Superior temporal gyrus (tissue), 1 donor: ENCODE measurements around the gene DNMBP.
"Not testable (repeated sequence)": the region's sequence is repeated elsewhere in the genome, so short reads cannot be mapped to it uniquely, and the experiment has no call there.

Experiments used
- DNase-seq: peaks from one replicate; pipeline ENCODE4 v3.0.0-alpha.2; 2016; ENCODE audit errors: extremely low spot score

DNMBP gene

DNA sequence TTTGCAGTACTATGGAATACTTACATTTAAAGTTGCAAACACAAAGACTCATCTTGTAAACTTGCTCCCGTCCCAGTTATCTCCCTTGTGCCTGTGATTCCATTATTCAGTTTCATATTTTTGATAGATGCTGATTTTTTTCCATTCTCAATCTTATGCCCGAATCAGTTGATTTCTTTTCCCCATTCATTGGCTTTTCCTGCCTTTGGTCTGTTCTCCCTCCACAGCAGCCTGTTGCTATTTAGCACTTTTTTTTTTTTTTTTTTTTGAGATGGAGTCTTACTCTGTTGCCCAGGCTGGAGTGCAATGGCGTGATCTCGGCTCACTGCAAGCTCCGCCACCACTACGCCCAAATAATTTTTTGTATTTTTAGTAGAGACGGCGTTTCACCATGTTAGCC lies 149.3 kb downstream of the DNMBP start:
- no peak for DNase-seq

DNA sequence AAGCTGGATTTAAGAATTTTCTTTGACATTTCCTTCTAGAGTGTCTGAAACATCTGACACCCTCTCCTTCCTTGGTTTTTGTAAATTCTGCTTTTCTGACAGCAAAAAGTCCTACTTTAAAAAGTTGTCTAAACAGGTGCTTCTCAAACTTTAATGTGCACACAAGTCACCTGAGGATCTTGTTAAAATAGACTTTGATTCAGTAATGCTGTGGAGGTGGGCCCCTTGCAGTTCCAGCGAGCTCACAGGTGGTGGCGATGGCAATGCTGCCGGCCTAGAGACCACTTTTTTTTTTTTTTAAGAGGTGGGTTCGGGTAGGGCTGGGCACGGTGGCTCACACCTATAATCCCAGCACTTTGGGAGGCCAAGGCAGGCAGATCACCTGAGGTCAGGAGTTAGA lies 150.2 kb downstream of the DNMBP start:
- DNase-seq: no peak

DNA sequence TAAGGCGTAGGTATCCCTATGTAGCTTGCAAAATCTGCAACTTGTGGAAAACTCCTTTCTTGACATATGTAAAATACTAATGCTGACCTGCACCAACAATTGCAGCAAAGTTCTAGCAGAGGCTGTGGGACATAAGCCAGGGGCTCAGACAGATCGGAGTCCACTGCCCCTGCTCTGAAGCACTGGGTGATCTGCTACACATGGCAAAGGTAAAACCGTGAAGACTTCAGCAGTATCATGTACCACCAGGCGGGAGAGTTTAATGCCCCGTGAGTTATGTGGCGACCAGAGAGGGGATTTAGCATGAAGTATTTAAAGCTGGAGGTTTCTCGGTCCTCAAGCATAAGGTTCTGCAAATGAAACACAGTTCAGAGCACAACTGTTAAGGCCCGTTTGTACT lies 150.9 kb downstream of the DNMBP start:
- DNase-seq: no peak

DNA sequence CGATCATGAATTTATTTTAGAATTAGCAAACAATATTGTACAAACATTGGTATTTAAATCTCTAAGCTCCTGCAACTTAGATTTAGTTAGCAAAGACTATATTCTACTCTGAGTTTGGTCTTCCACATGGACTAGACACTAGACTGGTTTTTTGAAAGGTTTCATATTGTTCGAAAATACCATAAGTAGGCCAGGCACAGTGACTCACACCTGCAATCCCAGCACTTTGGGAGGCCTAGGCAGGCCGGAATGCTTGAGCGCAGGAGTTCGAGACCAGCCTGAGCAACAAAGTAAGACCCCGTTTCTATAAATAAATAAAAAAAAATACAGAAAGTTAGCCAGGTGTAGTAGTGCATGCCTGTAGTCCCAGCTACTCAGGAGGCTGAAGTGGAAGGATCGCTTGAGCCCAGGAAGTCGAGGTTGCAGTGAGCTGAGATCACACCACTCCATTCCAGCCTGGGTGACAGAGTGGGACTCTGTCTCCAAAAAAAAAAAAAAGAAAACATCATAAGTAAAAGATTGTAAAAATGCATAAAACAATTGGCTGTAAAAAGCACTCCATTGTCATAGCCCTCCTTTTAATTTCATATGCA lies 154.2 kb downstream of the DNMBP start:
- no peak for DNase-seq

DNA sequence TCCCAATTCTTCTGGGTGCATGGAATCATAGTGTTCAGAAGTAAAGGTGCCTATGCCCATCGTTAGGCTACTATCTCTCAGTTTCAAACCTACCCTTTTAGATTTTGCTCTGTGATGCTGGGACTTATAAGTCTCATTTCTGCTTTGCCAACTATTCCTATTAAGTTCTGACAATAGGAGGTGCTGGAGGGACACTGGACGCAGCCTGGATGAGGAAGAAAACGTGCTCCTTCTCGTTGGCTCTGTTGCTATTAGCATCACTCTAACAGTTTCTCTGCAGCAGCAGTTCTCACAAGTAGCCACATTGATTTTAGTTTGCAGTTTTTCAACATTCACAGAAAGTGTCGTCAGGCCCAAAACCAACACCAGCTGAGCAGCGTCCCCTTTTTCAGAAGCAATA lies 154.9 kb downstream of the DNMBP start:
- DNase-seq: peak; percentile 43

DNA sequence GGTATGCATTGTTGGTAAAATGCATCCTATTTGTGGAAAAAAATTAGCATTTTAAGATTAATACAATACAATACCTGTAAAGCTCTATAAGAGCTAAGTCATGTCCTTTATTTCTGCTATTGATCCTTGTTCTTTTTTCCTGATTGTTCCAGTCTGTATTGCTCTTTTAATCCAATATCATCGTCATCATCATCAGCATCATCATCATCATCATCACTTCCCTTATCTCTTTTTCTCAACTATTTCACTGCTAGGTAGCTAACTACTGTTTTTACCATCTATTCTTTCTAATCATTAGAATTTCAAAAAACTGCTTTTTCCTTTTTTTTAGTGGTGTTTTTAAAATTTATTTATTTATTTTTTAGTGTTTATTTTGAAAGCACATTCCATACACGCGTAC lies 156.1 kb downstream of the DNMBP start:
- no peak for DNase-seq

DNA sequence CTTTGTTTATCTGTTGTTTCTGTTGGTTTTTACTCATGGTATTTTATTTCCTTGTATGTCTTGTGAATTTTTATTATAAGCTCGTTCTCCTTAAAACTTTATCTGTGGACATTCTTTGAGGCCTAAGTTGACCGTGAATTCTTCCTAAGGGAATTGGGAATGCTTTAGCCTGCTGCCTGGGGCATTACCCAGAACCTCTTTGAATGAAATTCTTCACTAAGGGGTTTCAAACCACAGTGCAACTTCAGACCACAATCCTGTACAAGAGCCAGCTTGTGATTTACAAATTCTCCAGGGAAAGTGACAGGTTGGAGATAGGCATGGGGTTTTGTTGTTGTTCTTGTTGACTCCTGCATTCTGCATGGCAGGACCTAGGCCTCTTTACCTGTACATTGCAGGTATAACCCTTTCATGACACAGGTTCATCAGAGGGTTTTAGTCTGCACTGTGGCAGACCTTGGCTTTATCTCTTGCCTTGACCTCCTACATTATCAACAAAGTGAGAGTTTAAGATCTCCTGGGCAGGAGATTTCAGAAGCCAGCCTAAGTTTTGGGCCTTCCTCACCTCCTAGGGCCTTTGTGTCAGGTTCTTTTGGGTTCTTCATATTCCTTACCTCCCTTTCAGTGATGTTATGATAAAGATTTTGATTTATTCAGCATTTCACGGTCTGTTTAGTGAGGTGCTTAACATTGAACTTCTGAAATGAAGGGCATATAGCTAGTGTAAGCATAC lies 157.1 kb downstream of the DNMBP start:
- no peak for DNase-seq

DNA sequence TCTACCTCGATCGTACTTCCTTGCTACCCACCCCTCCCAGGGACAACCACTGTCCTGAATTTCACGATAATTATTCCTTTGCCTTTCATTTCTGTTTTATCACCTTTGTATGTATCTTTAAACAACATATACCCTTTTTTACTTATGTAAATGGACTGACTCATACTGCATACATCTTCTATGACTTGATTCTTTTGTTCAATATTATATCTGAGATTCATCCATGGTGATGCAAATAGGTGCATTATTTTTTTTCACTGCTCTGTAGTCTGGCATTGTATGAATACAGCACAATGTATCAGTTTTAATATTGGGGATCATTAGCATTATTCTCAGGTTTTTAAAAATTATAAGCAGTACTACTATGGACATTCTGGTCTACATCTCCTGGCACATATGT lies 157.9 kb downstream of the DNMBP start:
- DNase-seq: no peak

DNA sequence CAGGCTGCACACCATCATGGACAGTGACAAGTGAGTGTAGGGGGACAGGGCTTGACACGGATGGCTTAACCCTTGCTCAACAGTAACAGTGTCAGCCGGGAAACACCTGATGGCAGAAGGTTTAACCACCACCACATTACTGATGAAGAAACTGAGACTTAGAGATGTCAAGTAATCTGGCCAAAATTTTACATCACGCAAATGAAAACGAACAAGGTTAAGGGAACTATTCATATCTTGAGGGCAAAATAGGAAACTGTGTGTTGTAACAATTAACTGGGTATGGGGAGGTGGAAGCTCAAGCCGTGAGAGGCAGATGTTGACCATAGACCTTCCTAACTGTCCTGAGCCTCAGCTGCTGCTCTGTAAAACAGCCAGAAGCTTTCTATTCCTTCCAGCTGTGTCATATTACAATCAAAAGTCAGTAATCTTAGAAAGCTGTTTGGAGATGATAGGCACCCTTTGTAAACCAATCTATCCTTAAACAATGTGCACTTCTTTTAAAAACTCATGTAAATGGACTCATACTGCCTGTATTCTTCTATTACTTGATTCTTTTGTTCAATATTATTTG lies 158.9 kb downstream of the DNMBP start:
- no peak for DNase-seq

DNA sequence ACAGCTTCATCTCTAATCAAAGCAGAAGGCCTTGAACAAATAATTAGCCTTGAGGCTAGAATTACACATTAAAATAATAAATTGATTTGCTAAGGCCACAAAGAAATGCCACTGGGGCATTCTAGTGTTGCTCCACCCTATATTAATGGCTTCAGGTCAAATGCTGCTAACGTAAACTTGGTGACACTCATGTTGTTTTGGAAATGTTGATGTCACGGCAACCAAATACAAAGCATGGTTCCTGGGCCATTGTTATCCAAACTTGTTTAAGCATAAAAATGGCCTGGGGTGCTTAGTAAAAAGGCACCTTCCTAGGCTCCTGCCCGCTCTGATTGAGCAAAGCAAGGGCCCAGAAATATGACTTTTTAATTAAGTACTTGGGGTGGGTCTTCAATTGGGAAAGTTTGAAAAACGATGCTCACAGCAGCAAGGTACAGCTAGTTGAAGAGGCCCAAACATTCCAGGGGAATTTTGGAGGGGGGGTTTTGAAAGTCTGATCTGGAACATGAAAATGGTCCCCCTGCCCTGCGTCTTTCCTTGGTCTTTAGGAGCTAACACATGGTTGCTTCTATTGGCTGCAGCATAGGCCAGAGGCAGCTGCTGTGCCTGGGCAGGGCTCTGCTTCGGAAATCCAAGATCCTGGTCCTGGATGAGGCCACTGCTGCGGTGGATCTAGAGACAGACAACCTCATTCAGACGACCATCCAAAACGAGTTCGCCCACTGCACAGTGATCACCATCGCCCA lies 159.6 kb downstream of the DNMBP start:
- DNase-seq: no peak

DNA sequence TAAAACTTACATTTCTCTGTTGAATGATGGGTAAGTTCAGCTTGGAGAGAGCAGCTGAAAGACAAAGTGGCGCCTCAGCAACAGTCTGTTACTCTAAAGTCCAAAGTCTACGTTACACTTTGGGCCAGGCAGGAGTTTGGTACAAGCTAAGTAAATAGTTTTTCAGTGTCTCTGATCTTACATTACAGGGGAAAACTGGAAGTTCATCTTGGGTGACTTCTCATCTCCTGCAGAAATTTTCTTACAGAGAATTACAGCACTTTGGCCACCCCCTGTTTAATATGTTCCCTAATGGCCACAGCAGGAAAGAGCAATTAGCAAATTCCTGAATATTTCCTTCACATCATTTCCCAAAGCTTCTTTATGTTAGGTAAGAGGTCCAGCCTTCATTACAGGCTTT lies 160.2 kb downstream of the DNMBP start:
- no peak for DNase-seq

DNA sequence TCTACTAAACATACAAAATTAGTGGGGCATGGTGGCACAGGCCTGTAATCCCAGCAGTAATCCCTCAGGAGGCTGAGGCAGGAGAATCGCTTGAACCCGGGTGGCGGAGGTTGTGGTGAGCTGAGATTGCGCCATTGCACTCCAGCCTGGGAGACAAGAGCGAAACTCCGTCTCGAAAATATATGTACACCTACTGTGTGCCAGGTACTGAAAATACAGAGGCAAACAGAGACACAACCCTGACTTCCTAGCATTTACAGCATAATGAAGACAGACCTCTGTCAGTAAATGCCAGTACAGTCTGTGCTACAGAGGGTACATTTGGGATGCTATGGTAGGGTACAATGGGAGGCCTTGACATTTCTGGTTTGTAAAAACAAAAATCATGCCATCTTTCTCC lies 160.7 kb downstream of the DNMBP start:
- DNase-seq: no peak

DNA sequence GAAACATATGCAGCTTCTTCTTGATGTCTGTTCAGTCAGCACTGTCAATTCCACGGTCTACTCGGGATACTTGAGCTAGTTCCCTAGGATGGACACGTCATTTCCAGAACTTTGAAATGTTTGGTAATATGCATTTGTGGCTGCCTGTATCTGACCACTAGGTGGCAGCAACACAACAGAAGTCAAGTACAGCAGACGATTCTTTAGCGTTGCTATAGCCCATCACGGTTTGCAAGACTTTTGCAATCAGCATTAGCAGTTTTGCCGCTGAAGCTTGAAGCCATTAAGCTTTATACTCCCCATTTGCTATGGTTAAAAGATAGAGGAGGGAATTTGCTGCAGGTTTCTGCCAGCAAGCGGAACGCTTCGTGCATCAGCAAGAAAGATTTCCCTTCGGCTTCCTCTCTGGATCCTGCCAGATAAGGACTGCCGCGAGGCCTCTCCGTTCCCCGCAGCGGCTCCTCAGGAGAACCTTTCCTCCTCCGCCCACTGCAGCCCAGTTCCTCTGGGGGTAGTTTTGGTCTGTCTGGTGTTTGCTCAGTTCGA lies 163.8 kb downstream of the DNMBP start:
- DNase-seq: peak; percentile 95

DNA sequence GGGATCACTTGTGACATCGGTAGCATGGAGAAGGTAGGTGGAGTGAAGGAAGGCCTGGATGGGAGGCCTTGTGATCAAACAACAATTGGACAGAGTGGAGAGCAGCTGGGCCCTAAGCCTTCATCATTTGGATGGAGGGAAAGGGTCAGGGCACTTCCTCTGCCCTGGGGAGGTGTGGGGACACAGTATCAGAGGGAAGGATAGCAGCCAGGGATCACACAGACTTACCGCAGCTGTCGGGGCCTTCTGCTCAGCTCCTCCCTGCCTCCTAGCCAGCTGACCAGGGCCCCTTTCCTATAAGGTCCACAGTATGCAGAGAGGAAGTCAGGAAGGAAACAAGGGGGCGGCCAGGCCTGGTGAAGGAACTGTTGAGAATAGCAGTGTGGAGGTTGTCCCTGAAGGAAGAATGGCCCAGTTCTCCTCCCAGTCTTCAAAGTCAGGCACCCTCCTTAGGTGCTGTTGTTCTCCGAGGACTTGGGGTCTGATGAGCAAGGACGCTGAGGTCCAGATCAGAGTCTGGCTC lies 165.3 kb downstream of the DNMBP start:
- DNase-seq: no peak

DNA sequence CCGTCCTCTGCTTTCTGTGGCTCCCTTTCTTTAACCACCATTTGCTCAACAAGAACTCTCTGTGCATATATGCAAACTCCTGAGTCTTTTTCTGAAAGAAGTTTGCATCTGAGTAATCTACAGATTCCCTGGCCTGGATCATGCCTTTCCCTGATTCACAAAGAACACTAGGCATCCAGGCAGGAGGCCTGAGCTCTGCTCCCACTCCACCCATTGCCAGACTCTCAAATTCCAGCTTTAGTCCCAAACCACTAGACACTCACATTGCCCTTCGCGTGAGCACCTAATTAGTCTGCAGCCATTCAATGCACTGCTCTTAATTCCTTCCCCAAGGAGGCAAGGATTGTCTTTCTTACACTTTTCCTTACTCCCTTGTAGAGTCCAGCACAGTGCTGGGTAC lies 166.4 kb downstream of the DNMBP start:
- DNase-seq: no peak

DNA sequence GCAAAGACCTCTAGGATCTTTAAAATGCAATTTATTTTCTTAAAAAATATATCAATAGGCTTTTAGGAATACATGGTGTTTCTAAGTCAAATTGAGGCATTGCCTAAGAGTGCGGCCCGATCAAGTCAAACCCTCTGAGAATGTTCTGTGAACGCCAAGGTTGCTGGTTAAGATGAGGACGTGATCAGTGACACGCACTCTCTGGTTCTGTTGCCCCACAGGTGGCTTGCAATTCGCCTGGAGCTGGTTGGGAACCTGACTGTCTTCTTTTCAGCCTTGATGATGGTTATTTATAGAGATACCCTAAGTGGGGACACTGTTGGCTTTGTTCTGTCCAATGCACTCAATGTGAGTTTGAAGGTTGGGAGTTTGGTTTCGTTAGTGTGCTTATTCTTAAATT lies 168.0 kb downstream of the DNMBP start:
- no peak for DNase-seq

DNA sequence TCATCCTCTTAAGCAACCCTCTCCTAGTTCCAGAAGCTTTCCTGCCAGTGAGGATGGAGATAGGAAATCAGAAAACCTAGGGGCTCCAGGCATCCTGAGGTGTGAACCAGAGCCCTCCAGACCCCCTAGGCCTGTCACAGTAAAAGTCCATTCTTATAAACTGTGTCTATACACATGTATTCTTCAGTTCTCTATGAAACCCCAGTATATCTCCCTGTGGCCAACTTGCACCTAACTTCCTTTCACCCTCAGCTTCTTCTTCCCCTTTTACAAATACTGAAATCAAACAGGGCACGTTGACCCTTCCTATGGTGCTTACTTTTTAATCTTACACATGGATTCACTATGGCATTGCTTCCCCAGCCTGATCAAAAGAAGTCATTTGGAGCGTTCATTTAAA lies 168.9 kb downstream of the DNMBP start:
- DNase-seq: not testable (repeated sequence)

DNA sequence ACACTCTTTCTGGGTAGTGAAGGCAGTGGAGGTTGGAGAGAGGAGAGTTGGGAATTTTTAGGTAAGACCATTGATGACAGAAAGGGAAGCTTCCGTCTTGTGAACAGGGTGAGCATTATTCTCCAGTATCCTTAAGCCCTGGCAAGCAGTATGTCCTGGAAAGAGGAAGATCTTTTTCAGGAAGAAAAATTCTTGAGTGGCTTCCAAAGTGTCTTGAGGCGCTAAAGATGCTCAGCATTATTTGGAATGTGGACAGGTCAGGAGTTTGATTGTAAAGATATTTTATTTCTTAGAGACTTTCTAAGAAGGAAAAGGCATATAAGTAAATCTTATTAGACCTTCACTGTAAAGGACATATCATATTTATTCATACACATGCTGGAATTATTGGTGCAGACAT lies 173.0 kb downstream of the DNMBP start:
- DNase-seq: no peak

DNA sequence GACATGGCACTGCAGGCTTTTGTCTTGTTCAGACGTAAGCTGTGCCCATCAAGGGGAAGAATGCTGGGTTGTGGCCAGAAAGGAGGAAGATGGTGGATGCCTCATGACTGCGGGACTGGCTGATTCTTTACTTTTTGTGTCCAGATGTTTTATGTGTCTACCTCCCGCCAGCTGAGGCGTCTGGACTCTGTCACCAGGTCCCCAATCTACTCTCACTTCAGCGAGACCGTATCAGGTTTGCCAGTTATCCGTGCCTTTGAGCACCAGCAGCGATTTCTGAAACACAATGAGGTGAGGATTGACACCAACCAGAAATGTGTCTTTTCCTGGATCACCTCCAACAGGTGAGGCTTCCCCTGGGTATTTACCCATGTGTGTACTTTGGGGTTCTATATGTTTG lies 173.8 kb downstream of the DNMBP start:
- no peak for DNase-seq

DNA sequence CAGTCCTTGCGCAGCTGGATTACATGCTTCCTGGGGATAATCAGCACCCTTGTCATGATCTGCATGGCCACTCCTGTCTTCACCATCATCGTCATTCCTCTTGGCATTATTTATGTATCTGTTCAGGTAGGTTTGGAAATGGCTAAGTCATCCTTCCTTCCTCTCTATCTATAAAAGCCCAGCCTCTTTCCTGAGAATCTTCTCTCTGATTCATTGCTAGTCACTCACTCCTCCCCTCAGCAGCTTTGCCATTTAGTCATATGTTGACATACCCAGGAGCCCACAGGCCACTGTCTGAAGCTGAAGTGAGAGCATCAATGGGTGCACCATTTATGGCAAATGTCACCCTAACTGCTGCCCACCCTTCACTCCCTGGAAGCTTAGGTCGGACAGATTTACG lies 175.3 kb downstream of the DNMBP start:
- DNase-seq: no peak

DNA sequence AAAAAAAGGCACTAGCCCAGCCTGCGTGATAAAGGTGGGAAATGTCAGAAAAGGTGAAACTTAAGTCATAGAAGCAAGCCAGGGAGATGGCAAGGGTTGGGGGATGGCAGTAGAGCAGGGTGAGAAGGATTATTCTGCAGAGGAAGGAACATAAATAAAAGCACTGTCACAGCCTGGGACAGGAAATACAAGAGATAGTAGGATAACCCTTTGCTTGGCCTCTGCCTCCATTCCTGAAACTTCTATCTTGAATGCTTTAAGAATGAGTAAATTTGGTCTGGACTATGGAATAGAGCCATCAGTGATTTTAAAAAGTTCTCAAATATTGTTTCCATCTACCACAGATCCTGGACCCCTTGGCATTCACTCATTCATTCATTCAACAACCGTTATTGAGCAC lies 177.3 kb downstream of the DNMBP start:
- DNase-seq: no peak

DNA sequence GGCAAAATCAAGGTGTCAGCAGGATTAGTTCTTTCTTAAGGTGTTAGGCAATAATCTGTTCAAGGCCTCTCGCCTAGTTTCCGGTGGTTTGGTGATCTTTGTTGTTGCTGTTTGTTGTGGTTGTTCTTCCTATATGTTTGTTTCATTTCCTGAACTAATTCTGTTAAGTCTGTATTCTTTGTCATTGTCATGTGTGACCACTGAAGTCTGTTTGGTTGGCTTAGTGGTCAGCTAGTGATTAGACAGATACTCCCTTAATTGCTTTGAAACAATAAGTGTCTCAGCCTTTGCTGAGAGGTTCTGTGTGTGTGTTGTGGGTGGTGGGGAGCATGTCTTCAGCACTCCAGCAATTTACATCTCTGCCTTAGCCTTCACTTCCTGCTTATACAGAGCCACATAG lies 181.3 kb downstream of the DNMBP start:
- no peak for DNase-seq
